Mononuclear cell (primary cell): Measurements from ENCODE around the gene TTC36. TPM values are rescaled to one million over a fixed set of nuclear protein-coding genes. Genes with fewer than 3 reads are reported as not detected.
A peak's percentile ranks its signal among the peaks of the same experiment; 100 is the strongest.
"Not testable (repeated sequence)": the region's sequence is repeated elsewhere in the genome, so short reads cannot be mapped to it uniquely, and the experiment has no call there.

Source experiments
- H3K27me3 ChIP-seq: 2 replicates; pipeline ENCODE4 v1.6.0; 2011; ENCODE audit warnings: low read length, control low read depth; ENCODE audit not compliant: insufficient read depth
- H3K4me1 ChIP-seq: 2 replicates; pipeline ENCODE4 v1.5.1; 2011; ENCODE audit warnings: mild to moderate bottlenecking, low read length, control low read depth; ENCODE audit not compliant: insufficient read depth
- H3K4me3 ChIP-seq: 2 replicates; pipeline ENCODE4 v1.5.1; 2011; ENCODE audit warnings: mild to moderate bottlenecking, low read length, moderate library complexity
- H3K9me3 ChIP-seq: 2 replicates; pipeline ENCODE4 v1.5.1; 2011; ENCODE audit warnings: low read depth, mild to moderate bottlenecking, control low read depth, low read length
- total RNA-seq: library from RNA; depleted of rRNA; stranded (reverse); fragments of >200 nt; gene quantifications from one replicate; pipeline ENCODE4 v1.2.3, GENCODE V29; 2012

TTC36 gene
- total RNA-seq, 1 donor = not detected

DNA sequence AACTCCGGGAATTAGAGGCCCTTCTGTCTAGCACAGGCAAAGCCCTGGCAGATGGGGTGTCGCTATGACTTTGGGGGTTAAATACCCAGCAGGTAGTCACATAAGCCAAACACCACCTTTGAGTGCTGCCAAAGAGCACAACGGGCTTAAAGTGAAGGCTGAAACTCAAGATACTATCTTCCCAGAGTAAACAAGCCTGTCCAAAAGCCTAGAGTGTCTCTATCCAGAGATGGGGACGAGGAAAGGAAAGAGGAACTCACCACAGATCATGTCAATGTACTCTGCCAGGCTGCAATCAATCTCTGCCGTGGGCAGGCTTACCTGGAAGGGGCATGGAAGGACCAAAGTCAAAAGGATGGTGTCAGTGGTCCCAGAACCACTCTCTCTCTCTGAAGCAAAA lies 18.3 kb downstream of the TTC36 start:
- no peaks in the 10 kb centered on the region for H3K27me3 ChIP-seq
- no peaks in the 10 kb centered on the region for H3K9me3 ChIP-seq
- no peaks in the 10 kb centered on the region for H3K4me1 ChIP-seq
- H3K4me3 ChIP-seq = no peak overlapping the region

DNA sequence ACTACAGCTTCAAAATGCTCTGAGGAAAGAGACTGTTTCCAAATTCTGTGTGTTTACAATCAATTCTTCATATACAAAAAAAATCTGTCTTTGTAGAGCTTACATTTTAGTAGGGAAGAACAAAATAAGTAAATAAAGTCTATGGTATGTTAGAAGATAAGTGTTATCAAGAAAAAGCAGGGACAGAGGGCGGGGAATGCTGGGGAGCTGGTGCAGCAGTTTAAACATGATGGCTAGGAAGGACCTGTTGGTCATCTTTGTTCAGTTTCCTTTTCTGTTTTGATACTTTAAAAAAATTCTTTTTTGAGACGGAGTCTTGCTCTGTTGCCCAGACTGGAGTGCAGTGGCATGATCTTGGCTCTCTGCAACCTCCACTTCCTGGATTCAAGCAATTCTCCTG lies 19.9 kb downstream of the TTC36 start:
- Histone ChIP-seq H3K4me3 (no peak overlapping the region), H3K27me3 (no peaks in the 10 kb centered on the region), H3K9me3 (no peaks in the 10 kb centered on the region), H3K4me1 (no peaks in the 10 kb centered on the region)

DNA sequence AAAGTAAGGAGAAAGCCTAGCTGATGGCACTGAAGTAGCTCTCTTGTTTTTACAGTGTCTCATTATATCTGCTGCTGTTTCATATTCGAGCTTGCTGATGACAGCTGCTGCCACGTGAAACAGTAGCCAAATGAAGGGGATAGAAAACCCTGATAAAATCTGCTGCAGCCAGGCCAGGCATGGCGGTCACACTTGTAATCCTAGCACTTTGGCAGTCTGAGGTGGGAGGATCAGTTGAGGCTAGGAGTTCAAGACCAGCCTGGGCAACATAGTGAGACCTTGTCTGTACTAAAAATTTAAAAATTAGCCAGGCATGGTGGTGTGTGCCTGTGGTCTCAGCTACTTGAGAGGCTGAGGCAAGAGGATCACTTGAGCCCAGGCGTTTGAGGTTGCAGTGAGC lies 25.1 kb downstream of the TTC36 start:
- Histone ChIP-seq H3K27me3 (no peaks in the 10 kb centered on the region), H3K4me3 (no peak overlapping the region), H3K4me1 (no peaks in the 10 kb centered on the region), H3K9me3 (no peaks in the 10 kb centered on the region)

DNA sequence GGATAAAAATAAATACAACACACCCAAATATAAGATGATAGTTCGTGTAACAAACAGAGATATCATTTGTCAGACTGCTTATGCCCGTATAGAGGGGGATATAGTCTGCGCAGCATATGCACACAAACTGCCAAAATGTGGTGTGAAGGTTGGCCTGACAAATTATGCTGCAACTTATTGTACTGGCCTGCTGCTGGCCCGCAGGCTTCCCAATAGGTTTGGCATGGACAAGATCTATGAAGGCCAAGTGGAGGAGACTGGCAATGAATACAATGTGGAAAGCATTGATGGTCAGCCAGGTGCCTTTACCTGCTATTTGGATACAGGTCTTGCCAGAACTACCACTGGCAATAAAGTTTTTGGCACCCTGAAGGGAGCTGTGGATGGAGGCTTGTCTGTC lies 33.5 kb downstream of the TTC36 start:
- no peaks in the 10 kb centered on the region for H3K9me3 ChIP-seq

GRCh38 chr11:118565051-118565450 lies 37.8 kb downstream of the TTC36 start:
- H3K4me3 ChIP-seq = no peak overlapping the region
- H3K27me3 ChIP-seq = no peaks in the 10 kb centered on the region
- peaks cover 7% of the 10 kb centered on the region for H3K4me1 ChIP-seq
- no peaks in the 10 kb centered on the region for H3K9me3 ChIP-seq

More for the DNA sequence above, 33.5 kb downstream of the TTC36 start:
- Histone ChIP-seq H3K4me3 (no peak overlapping the region), H3K4me1 (peaks cover 7% of the 10 kb centered on the region), H3K27me3 (no peaks in the 10 kb centered on the region)

DNA sequence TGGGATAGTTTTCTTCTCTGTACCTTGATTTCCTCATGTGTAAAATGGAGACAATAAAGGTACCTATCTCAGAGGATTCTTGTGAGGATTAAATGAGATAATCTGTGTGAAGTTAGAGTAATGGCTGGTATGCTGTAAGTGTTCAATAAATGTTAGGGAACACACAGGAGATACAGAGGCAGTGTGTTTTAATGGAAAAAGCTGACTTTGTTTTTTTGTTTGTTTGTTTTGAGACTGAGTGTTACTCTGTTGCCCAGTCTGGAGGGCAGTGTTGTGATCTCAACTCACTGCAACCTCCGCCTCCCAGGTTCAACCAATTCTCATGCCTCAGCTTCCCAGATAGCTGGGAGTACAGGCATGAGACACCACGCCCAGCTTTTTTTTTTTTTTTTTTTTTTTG lies 42.4 kb downstream of the TTC36 start:
- Histone ChIP-seq H3K4me3 (no peak overlapping the region), H3K4me1 (peaks cover 29% of the 10 kb centered on the region), H3K9me3 (no peaks in the 10 kb centered on the region), H3K27me3 (no peaks in the 10 kb centered on the region)

GRCh38 chr11:118570787-118571186 lies 43.5 kb downstream of the TTC36 start:
- H3K4me1 ChIP-seq = peaks cover 28% of the 10 kb centered on the region
- no peaks in the 10 kb centered on the region for H3K9me3 ChIP-seq
- H3K27me3 ChIP-seq = no peaks in the 10 kb centered on the region
- H3K4me3 ChIP-seq = no peak overlapping the region

DNA sequence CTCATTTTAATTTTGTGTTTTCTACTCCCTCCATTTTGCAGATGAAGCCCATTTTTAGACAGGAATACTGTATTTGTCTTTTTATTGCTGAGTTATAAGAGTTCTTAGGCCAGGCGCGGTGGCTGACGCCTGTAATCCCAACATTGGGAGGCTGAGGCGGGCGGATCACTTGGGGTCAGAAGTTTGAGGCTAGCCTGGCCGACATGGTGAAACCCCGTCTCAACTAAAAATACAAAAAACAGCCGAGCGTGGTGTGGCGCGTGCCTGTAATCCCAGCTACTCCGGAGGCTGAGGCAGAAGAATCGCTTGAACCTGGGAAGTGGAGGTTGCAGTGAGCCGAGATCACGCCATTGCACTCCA lies 44.4 kb downstream of the TTC36 start:
- Histone ChIP-seq H3K4me3 (peak overlapping the region; percentile 100), H3K4me1 (peaks cover 29% of the 10 kb centered on the region)
- H3K9me3 ChIP-seq, H3K27me3 ChIP-seq: not testable (repeated sequence)

DNA sequence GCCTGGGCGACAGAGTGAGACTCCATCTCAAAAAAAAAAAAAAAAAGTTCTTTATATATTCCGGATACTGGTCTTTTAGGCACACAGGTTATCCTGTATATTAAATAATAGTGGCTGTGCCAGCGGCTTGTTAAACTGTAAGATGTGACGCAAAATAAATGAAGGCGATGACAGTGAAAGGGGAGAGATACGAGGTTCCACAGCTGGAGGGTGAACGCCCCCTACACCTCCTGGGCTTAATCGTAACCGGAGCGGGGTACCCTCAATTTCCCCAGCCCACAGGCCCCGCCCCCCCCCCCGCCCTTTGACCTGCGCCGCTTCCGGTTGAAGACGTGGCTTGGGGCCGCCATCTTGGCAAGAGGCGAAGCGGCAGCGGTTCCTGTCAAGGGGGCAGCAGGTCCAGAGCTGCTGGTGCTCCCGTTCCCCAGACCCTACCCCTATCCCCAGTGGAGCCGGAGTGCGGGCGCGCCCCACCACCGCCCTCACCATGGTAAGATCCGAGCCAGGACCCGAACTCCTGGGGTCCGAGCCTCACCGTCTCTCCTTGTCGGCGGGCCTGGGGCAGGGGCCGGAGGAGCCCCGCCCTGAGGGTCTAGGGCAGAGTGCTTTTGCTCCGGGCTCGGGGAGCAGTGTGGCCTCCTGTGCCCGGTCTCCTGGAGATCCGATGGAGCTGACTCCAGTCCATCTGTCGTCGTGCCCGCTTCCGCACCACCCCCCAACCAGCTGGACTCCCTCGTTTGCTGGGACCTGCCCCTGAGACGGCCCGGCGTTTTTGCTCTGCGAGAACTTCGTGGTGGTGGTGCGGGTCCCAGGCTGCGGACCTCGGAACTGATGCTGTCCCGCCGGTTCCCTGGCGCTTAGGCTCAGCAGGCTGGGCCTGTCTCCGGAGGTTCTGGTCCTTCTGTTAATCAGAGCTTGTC lies 45.0 kb downstream of the TTC36 start, which contains the start of gene ARCN1:
TSS of gene ARCN1 (plus strand) at position 349 of the 920 bp plus-strand sequence. CDS start at position 488, 139 bp downstream.
- Histone ChIP-seq H3K27me3 (no peaks in the 10 kb centered on the region), H3K4me3 (peak within 1 kb of the TSS; percentile 100), H3K9me3 (no peaks in the 10 kb centered on the region), H3K4me1 (peaks cover 35% of the 10 kb centered on the region)

- Histone ChIP-seq H3K9me3 (no peaks in the 10 kb centered on the region), H3K27me3 (no peaks in the 10 kb centered on the region), H3K4me1 (peaks cover 37% of the 10 kb centered on the region), H3K4me3 (peak overlapping the region; percentile 100)
Observed at GRCh38 chr11:118572981-118573550, 45.8 kb downstream of the TTC36 start.

DNA sequence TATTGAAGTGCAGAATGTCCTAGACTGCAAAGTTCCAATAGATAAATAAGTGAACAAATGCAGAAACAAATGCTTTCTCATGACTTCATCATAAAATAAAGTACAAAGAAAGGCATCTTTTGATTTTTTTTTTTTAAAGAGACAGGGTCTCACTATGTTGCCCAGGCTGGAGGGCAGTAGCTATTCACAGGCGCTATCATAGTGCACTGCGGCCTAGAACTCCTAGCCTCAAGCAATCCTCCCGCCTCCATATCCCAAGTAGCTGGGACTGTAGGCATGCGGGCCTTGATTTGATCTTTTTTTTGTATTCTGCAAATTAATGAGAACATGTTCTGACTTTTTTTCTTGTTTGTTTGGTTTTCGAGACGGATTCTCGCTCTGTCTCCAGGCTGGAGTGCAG lies 47.4 kb downstream of the TTC36 start:
- Histone ChIP-seq H3K4me1 (peaks cover 37% of the 10 kb centered on the region), H3K4me3 (no peak overlapping the region), H3K27me3 (no peaks in the 10 kb centered on the region), H3K9me3 (no peaks in the 10 kb centered on the region)

GRCh38 chr11:118577995-118578394 lies 50.7 kb downstream of the TTC36 start:
- H3K4me1 ChIP-seq = peaks cover 28% of the 10 kb centered on the region
- not testable (repeated sequence) for H3K9me3 ChIP-seq, H3K4me3 ChIP-seq, H3K27me3 ChIP-seq

Other genes starting within 250 kb of the TTC36 start
- gene CD3E, start 222.7 kb upstream of the TTC36 start, total RNA-seq = 136 TPM
- 122 TPM for gene CD3D, start 184.8 kb upstream of the TTC36 start, total RNA-seq
- gene CD3G, start 183.1 kb upstream of the TTC36 start, total RNA-seq = 49.7 TPM
- gene UBE4A, start 167.9 kb upstream of the TTC36 start, total RNA-seq = 50.5 TPM
- gene ATP5MG, start 125.9 kb upstream of the TTC36 start, total RNA-seq = 50.8 TPM
- 126 TPM for gene KMT2A, start 91.0 kb upstream of the TTC36 start, total RNA-seq
- gene TMEM25, start 3.7 kb downstream of the TTC36 start, total RNA-seq = 8.9 TPM
- gene IFT46, start 38.5 kb downstream of the TTC36 start, total RNA-seq = 10.1 TPM
- 109 TPM for gene ARCN1, start 44.9 kb downstream of the TTC36 start, total RNA-seq
- gene PHLDB1, start 80.1 kb downstream of the TTC36 start, total RNA-seq = 0.63 TPM
- gene TREH, start 152.2 kb downstream of the TTC36 start, total RNA-seq = not detected